Measurements from ENCODE around the gene GOSR2. TPM values are rescaled to one million over a fixed set of nuclear protein-coding genes. Genes with fewer than 3 reads are reported as not detected.

GOSR2 gene
- total and polyA plus RNA-seq, 9 of the 15 experiments (the other 6 are each of a cell fraction or from before 2014, with no cell fraction given): 32.7 to 96.3 (median 48.9) TPM

- Histone ChIP-seq H3K9ac (ENCODE audit: insufficient read depth in 1 of 2, low read depth in 2 of 2, low read length in 2 of 2) (no peak overlapping the region), H3K4me2 (ENCODE audit: insufficient read depth, low read length) (no peak overlapping the region)
- no TSS peak for BruUV-seq (replicated peaks)
Observed at GRCh38 chr17:46890638-46891037, 32.3 kb upstream of the GOSR2 start.

More at GRCh38 chr17:46890638-46891037, 32.3 kb upstream of the GOSR2 start:
- no peak for TF ChIP-seq KDM2B (CRISPR knock-in tag; IDR thresholded peaks at IDR 0.05)
- no peak for TF ChIP-seq U2AF1 (optimal IDR thresholded peaks at IDR 0.05; ENCODE audit: low read depth, low read length)
- no peak for TF ChIP-seq ZKSCAN8 (CRISPR knock-in tag; IDR thresholded peaks at IDR 0.05)
- TF ChIP-seq MTA1 (IDR thresholded peaks at IDR 0.05; ENCODE audit: borderline replicate concordance): no peak
- TF ChIP-seq ARNT (IDR thresholded peaks at IDR 0.05): no peak
- TF ChIP-seq KLF10 (CRISPR knock-in tag; IDR thresholded peaks at IDR 0.05): no peak
- TF ChIP-seq ZNF197 (CRISPR knock-in tag; IDR thresholded peaks at IDR 0.05; ENCODE audit: low read depth): no peak
- no peak for TF ChIP-seq NR3C1 (CRISPR knock-in tag; IDR thresholded peaks at IDR 0.05)
- TF ChIP-seq CAMTA2 (CRISPR knock-in tag; conservative IDR thresholded peaks at IDR 0.05): no peak
- TF ChIP-seq EGR1 (conservative IDR thresholded peaks at IDR 0.05): no peak
- no peak for TF ChIP-seq GABPA (tag; conservative IDR thresholded peaks at IDR 0.05; ENCODE audit: low read depth)
- TF ChIP-seq KHSRP (IDR thresholded peaks at IDR 0.05): no peak
- no peak for TF ChIP-seq CGGBP1 (CRISPR knock-in tag; IDR thresholded peaks at IDR 0.05)
- no peak for TF ChIP-seq CHD4 (IDR thresholded peaks at IDR 0.05; ENCODE audit: insufficient read depth, insufficient replicate concordance, low read depth, low read length, poor library complexity, severe bottlenecking)
- TF ChIP-seq ATF1 (CRISPR knock-in tag; IDR thresholded peaks at IDR 0.05): no peak
- no peak for TF ChIP-seq ATF1 (tag; IDR thresholded peaks at IDR 0.05)
- no peak for TF ChIP-seq SLC30A9 (CRISPR knock-in tag; IDR thresholded peaks at IDR 0.05)
- TF ChIP-seq KDM1A (IDR thresholded peaks at IDR 0.05): no peak
- no peak for TF ChIP-seq TRIM24 (IDR thresholded peaks at IDR 0.05)
- Histone ChIP-seq H3K9me1 (ENCODE audit: control insufficient read depth, insufficient read depth, low read length) (no peaks in the 10 kb centered on the region), H3K4me3 (no peak overlapping the region), H3K79me2 (ENCODE audit: control insufficient read depth, insufficient read depth, low read length) (no peaks in the 10 kb centered on the region), H3K27me3 (ENCODE audit: control insufficient read depth in 2 of 2, insufficient read depth in 2 of 2, low read length in 2 of 2) (peaks cover 45 to 70% of the 10 kb centered on the region in 2 experiments), H4K20me1 (replicated peaks; ENCODE audit: control insufficient read depth, insufficient read depth, low read length) (peaks cover 10% of the 10 kb centered on the region; the same call in 1 of the 2 replicates), H3K4me1 (replicated peaks in 1 of 2; ENCODE audit: control insufficient read depth in 2 of 2, insufficient read depth in 2 of 2, low read length in 2 of 2) (peaks cover 18 to 19% of the 10 kb centered on the region in 2 experiments; a peak in 4 of 5 replicates), H3K9me3 (replicated peaks; ENCODE audit: control insufficient read depth, insufficient read depth, low read depth, low read length) (no peaks in the 10 kb centered on the region), H3K27ac (ENCODE audit: extremely low read depth, low read depth, low read length) (no peak overlapping the region), H3K36me3 (ENCODE audit: control insufficient read depth, insufficient read depth, low read length) (no peaks in the 10 kb centered on the region), H2AFZ (ENCODE audit: low read depth, low read length) (no peak overlapping the region)
- POLR2A ChIA-PET: interaction anchor here (0.5 kb wide), 1 partner anchor 92 kb away, joined by 4 read pairs; no protein-coding TSS in a partner anchor
- no peak for ATAC-seq
- in situ Hi-C loops (cut with MboI): no loop called here
- DNase-seq (ENCODE audit: extremely low read depth in 1 of 4, low spot score in 3 of 4): no peak
- FAIRE-seq: no peak
- CTCF ChIA-PET (ENCODE audit: low intra/inter-chr PET ratio): no interaction called here
- intact Hi-C loops (cut with micrococcal nuclease): no loop called here
- WGBS (ENCODE audit: insufficient coverage, low coverage, missing lambda C conversion rate): 11% methylated on average over 6 of the region's 6 CpGs
